ENCODE data around the gene TRPV3.
"Not testable (repeated sequence)": the region's sequence is repeated elsewhere in the genome, so short reads cannot be mapped to it uniquely, and the experiment has no call there.

TRPV3 gene

DNA sequence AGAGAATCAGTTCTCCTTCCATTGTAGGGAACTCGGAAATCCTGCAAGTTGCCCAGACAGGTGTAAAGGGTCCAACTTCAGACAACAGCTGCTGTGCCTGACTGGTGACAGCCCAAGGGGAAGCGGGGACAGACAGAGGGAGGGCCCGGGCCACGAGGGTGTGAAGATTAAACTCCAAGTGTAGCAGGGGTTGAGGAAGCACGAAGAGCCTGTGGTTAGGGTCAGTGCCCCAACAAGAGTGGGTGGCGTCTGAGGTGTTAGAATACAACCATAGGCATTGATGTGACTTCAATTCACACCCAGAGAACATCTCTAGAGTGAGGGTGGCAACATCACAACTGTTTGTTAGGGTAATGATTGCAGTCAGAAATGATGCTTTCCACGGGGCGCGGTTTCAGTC lies 42.7 kb downstream of the TRPV3 start:
- DNase-seq = no peak

DNA sequence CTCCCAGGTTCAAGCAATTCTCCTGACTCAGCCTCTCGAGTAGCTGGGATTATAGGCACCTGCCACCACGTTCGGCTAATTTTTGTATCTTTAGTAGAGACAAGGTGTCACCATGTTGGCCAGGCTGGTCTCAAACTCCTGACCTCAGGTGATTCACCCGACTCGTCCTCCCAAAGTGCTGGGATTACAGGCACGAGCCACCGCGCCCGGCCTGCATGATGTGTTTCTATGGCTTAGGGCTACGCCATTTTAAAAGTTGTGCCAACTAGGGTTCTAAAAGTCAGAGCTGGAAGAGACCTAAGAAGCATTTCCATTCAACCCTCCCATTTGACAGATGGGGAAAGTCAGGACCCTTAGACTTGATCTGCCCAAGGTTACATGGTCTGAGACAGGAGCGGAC lies 43.4 kb downstream of the TRPV3 start:
- not testable (repeated sequence) for DNase-seq

DNA sequence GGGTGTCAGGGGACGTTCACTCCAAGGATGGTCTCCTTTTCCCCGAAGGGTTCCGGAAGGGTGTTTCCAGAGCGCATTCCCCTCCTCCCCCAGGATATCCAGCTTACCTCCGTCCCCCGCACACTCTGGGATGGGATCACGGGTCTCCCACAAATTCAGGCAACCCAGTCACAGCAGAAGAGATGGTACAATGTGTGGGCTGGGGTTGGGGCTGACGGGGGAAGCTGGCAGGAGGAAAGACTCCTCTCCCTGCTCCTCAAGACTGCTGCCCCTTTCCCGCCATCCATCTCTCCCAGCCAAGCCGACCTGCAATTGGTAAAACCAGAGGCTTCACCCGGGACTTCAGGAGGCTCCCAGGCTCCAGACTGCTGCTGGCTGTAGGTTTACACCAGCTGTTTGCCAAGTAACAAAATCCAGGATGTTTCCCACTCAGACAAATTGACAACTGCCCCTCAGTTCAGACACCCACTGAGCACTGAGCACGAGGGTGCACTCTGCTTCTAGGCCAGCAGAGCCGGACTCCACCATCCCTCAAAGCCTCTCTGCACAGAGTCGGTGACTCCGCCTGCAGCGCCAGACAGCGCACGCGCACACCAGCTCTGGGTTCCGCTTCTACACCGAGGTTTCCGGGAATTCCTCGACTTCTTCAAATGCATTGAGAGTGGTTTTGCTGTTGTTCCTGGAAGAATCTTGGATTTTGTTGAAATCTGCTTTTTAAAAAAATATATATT lies 44.1 kb downstream of the TRPV3 start:
- no peak for DNase-seq

DNA sequence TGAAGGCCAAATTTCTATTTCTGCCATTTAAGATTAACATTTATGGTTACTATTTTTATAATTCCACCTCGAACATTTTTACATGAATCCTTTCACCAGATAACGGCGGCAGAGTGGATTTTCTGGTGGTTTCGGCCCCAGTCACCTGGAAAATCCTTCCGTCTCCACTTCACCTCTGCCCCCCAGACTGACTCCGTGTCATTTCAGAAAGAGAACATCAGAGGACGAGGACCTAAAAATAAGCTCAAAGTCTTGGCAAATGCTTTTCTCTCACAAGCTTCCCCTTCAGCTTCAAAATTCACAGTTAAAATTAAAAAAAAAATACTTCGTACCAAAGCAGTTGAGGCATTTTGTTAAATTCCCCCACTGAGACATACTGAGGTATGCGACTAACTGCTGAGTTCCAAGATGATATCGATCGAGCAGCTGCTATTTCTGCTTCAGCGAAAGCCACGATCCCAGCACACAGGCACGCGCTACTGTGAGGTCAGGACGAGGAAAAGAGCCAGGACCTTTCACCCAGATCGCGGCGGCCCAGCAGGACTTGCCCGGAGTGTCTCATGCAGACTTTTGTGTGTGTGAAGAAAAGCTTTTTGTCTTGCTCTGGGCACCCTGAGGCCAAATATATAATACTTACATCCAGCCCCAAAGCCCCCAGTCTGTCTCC lies 45.0 kb downstream of the TRPV3 start:
- no peak for DNase-seq

DNA sequence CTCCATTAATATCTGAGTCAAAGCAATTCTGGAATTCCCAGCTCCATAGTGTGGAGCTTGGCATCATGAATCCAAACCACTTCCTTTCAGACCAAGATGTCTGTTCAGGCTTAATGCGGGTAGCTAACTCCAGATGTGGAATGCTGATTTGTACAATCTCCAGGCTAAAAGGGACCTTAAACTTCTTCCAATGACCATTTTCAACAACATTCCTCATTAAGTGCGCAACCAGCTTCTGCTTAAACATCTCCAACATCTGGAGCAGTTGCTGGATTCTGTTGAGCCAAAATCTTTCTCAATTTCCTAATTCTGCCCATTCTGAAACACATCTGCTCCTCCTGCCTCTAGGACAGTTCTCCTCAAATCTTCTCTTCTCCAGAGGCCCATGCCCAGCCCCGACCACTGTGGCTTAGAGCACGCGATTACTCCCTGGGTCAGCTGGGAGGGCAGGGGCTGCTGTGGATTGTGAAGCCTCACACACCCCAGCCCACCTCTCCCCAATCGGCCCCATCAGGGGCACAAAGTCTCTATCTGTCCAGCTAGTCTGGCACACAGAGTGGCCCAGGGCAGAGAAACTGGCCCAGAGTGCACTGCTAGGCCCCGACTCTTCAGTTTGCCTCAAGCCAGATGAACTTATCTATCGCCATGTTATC lies 45.6 kb downstream of the TRPV3 start:
- DNase-seq = no peak

DNA sequence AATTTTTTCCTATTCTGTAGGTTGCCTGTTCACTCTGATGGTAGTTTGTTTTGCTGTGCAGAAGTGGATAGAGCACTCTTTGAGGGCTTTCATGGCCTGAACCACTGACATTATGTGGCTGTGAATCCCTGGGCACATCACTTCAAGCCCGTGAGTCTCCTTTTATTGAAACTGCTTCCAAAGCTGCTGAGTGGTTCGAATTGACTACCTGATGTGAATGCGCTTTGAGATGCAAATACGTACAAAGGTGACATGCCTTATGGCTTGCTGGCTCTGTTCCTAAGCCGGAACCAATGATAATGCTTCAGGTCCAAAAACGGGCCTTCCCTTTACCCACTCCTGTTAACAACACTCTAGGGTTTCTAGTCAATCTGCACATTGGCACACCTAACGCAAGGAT lies 47.5 kb downstream of the TRPV3 start:
- DNase-seq = no peak

DNA sequence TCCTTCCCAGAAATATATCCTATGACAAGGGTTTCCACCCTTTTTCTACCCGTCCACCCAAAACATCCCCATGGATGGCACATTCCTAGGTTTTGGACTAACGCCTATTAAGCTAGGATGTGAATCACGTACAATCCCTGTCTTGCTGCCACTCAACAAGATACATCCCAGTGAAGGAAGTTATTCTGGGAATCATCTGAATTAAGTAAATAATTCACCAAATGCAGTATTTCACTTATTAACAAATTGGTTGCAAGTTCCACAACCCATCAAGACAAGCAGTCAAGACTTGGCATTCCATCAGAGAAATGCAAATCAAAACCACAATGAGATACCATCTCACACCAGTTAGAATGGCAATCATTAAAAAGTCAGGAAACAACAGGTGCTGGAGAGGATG lies 49.7 kb downstream of the TRPV3 start:
- DNase-seq = no peak

DNA sequence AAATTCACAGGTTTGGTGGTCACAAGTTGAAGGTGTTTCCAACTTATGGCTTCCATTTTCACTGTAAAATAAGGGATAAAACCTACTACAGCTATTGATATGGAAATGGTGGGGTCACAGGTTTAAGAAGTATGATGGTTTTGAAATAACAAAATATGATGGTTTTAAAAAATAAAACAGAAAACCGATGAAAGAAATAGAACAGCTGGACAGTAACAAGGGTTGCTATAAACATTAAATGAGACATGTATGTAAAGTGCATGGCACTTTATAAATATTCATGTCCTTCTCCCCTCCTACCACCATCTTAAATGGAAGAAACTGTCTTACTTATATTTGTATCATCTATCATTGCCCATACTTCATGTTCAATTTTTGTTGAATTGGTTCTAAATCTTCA lies 50.5 kb downstream of the TRPV3 start:
- DNase-seq = no peak

DNA sequence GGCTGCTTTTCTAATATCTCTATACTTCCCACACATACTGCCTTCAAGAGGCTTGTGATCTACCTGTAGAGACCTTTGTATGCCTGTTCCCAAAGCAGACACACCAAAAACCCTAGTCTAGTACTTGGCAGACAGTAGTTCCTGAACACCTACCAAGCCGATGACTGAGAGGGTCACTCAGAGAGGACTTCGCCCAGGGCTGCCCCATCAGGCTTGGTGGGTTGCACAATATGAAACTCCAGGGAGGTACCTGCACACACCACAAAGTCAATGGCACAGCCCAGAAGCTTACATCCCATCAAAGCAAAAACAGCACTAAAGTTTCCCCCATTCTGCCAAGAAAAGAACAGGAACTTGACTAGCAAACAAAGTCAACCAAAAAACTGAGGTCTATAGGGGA lies 51.6 kb downstream of the TRPV3 start:
- no peak for DNase-seq

DNA sequence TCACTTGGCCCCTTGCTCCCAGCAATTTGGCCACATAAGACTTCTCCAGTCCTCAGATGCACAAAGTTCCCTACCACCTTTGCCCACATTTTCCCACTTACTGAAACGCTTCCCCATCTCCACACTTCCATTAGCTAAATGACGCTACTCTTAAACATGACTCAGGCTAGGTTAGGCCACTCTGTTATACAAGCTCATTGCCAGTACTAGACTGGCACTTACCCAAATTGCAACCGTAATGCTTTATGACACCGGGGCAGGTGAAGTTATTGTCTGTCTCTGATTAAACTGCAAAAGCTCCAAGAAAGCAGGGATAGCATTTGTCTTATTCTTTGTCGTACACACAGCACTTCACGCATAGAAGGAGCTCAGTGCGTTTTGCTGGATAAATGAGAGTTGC lies 52.6 kb downstream of the TRPV3 start:
- DNase-seq = no peak

DNA sequence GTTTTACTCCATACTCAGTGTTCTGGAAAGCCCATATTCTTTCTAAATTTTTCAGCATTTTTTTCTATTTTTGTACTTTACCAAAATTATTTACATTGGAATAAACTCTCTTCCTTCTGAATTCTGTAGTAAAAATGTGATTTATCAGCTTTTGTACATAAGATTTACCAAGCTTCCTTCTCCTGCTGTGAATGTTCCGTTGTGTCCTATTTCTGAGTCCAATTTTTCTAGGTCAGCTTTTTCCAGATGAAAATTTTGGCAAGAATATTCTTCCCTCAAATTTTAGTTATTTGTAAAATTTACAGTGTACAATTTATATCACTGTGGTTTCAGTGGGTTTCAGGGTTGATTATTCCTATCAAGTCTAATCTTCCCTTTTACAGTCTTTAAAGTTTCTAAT lies 54.3 kb downstream of the TRPV3 start:
- no peak for DNase-seq

DNA sequence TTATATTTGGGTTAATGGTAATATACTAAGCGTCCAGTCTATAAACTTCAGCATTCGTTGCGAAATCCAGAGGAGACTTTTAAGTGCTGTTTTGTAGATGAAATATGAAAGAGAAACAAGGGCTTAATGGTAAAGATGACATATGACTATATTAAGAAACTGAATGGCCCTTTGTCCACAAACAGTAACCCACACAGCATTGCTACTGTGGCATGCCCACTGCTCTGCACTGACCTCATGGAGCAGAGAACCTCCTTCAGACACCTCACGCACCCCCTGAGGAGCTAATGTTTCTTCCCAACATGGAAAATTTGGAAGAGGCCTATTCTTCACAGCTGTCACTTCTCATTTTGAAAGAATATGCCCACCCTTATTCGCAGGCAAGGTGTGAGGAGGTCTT lies 55.1 kb downstream of the TRPV3 start:
- no peak for DNase-seq

DNA sequence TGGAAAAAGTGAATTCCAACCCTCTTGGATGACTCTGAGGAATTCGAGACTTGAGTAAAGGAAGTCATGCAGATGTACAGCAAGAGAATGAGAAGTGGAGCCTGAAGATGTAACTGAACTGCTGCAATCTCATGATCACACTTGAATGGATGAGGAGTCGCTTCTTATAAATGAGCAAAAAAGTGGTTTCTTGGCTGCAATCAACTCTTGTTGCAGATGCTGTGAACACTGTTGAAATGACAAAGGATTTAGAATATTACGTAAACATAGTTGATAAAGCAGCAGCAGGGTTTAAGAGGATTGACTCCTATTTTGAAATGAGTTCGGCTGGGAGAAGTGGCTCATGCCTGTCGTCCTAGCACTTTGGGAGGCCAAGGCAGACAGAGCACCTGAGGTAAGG lies 56.3 kb downstream of the TRPV3 start:
- DNase-seq = no peak

DNA sequence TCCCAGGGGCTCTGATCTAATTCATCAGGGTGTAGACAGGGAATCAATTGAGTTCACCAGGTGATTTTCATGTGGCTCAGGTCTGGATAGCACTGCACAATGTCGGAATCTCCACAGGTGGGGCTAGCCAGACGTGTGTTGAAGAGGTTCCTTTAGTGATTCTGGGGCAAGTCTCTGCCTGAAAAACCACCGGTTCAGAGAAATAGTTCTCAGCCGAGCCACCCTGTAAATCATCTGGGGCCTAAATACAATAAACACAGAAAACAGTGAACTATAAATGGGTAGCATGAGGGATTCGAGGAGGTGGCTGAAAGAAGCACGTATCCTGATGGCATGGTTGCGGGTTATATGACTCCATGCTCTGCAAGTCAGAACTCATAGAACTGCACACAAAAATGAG lies 60.5 kb downstream of the TRPV3 start:
- DNase-seq = no peak

DNA sequence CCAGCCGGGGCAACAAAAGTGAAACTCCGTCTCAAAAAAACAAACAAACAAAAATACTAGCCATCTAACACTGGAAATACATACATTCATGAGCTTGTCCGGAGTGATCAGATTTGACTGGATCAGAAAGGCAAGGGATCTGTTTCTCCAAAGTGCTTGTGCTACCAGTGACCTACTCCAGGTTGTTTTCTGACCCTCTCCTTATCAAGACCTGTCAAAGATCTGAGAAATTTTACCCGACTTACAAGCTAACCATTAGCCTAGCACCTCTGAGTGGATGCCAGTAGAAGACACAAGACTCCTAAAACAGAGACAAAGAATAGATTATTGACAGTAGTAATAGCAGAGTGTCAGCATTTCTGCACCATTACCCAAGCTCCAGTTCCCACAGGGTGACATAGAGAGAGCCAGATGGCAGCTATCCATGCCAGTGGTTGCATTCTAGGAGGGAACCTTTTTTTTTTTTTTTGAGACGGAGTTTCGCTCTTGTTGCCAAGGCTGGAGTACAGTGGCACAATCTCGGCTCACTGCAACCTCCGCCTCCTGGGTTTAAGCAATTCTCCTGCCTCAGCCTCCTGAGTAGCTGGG lies 72.0 kb downstream of the TRPV3 start:
- DNase-seq = no peak

DNA sequence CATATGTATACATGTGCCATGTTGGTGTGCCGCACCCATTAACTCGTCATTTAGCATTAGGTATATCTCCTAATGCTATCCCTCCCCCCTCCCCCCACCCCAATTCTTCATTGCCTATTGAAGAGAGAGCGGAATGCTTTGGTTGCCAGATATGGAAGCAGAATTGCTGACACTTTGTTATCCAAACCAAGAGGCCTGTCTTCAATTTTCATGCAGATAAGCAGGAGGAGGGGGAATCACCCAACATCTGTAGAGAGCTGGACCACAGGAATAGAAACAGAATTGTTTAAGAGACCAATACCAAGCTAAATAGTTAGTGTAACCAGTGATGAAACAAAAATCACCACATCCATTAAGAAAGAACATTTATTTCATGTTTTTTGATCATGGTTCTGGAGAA lies 74.8 kb downstream of the TRPV3 start:
- DNase-seq = no peak

DNA sequence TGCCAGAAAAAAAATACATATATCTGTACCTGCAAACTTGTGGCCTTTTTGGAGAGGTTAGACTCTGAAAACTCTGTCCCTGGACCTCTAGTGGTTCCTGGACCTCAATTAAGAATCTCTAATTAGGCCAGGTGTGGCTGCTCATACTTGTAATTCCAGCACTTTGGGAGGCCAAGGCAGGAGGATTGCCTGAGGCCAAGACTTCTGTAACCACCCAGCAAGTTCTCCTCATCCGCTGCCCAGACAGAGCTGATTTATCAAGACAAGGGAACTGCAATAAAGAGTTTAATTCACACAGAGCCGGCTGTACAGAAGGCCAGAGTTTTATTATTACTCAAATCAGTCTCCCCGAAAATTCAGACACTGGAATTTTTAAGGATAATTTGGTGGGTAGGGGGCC lies 77.6 kb downstream of the TRPV3 start:
- DNase-seq = no peak

DNA sequence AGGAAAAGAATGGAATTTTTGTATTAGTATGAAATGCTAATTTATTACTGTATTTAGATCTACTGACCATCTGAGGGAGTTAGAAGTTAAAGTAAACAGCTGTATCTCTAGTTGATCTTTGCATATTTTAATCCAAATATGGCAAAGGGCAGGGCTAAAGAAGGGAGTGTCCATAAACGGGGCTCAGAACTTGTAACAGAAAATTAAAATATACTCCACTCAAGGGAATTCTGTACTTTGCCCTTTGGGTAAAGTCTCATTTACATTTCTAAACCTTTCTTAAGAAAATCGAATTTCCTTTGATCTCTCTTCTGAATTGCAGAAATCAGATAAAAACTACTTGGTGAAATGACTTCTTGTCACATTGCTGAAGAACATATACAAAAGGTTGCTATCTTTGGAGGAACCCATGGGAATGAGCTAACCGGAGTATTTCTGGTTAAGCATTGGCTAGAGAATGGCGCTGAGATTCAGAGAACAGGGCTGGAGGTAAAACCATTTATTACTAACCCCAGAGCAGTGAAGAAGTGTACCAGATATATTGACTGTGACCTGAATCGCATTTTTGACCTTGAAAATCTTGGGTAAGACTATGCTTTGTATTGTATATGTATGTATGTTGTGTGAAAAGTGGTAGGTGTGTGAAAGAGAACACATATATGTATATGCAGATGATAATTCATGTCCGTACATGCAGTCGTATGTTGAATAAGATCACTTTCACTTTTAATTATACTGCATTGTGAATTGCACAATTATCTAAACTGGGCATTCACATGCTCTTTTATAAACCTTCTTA lies 81.6 kb downstream of the TRPV3 start, which contains the start of gene ASPA:
ASPA (plus strand) TSS at position 186 of the 799 bp plus-strand sequence; CDS start at position 349, 163 bp downstream.
- no peak for DNase-seq

DNA sequence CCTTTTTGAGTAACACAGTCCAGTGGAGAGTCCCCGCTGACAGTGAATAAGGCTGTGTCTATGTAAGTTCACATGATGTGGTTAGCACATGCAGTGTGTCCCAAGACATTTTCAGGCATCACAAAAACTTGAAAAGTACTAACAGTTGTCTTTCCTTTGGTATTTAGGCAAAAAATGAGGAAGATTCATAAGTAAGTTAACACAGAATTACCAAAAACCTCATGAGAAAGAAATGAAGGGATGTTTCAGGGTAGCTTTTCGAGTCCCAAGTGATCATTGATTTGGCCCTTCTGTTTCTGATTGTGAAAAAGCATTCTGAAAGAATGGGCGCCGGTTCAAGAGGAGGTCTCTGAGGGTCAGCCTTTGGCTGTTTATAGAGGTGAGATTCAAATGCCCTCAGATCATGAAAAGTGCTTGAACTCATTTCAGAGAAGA lies 82.3 kb downstream of the TRPV3 start:
- DNase-seq = no peak

DNA sequence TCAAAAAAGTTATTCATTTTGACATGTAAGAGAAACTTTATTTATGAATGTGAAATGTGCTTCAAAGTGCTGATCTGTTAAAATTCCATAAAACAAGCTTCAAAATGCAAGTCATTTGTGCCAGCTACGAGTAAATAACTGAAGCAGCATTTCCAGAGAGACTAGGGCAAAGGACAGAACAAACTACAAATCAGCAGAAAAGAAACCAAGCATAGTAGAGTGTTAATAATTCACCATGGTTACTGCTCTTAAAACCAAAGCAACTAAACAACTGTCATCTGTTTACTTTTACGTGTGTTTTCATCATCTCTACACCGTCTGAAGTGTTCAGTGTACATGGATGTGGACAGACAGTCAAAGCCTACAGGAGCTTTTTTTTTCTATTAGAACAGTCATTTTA lies 83.4 kb downstream of the TRPV3 start:
- no peak for DNase-seq

DNA sequence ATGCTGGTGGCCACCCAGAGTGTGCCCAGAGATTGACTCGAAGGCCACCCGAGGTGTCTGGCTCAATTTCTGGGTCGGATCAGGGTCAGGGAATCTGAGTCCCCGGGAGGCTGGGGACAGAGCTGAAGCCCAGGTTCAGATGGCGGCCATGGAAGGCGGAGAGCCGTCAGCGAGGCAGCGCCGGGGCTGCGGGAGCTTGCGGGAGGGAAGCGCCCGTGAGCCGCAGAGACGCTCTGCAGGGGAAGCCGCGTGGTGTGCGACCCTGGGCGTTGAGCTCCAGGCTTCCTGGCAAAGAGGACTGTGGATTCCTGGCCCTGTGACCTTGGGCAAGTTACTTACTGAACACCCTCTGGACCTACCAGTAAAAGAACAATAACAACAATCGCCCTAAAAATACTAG lies 85.5 kb downstream of the TRPV3 start:
- no peak for DNase-seq

DNA sequence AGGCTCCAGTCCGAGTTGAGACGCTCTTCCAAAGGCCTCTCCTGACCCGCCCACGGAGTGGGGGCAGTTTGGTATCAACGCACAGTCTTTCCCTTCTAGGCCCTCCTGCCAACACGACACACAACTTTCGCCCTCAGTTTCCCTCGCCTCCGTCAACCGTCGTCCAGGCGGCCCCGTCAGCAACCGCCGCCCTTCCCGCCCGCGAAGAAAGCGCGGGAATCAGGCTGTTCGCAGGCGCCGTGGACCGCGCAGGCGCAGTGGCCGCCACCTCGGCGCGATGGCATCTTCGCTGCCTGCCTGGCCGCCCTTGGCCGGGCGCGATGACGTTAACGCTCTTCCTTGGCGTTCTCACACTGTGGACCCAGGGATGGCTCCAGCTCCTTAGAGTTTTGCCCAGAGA lies 86.0 kb downstream of the TRPV3 start, which contains the start of gene SPATA22:
SPATA22 (minus strand) TSS at position 221 of the 400 bp plus-strand sequence. CDS start 2,494 bp downstream, outside the sequence.
- no peak for DNase-seq

DNA sequence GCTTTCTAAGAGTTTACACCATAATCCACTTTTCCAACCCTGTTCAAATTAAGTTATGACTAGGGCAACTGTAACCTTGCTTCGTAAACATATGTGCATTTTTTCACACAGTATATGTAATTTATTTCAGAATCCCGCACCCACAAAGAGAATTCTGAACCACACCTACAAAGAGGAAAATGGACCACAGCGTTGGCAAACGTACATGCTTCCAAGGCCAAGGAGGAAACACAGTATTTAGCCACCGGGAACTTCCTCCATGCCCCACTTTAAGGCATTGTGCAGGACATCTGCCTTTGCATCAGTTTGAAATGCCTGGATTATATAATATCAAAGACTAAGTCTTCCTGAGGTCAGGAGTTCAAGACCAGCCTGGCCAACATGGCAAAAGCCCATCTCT lies 88.1 kb downstream of the TRPV3 start:
- DNase-seq = no peak
